Kidney (tissue), 14 donors: ENCODE results near the gene ARHGEF26. TPM values are rescaled to one million over a fixed set of nuclear protein-coding genes. Genes with fewer than 3 reads are reported as not detected.

ENCODE experiments used
- DNase-seq, 5 donors: peaks; one replicate each; pipeline ENCODE4 v3.0.0-alpha.2; 2013 to 2020
- FAIRE-seq: peaks from 2 replicates; lab custom pipeline; 2012; peaks lifted over from hg19 to GRCh38; lab: Jason Lieb, UNC
- H3K27ac ChIP-seq, 2 donors: one replicate each; pipeline ENCODE4 v1.7.0; 2013; ENCODE audit warnings: low read depth in 2 of 2, low read length in 2 of 2, inconsistent platforms in 1 of 2
- H3K27me3 ChIP-seq: one replicate; pipeline ENCODE4 v1.7.1; 2013; ENCODE audit warnings: low read length, inconsistent platforms; ENCODE audit not compliant: control insufficient read depth, insufficient read depth
- H3K36me3 ChIP-seq, 3 donors: one replicate each; pipeline versions ENCODE4 v1.7.0 to v1.7.1; 2013; ENCODE audit warnings: low read length in 3 of 3, control low read depth in 1 of 3, inconsistent platforms in 1 of 3; ENCODE audit not compliant: insufficient read depth in 3 of 3, control insufficient read depth in 2 of 3
- H3K4me1 ChIP-seq, 3 donors: one replicate each; pipeline versions ENCODE4 v1.7.0 to v1.7.1; 2013; ENCODE audit warnings: low read length in 3 of 3, inconsistent platforms in 1 of 3, low read depth in 1 of 3; ENCODE audit not compliant: control insufficient read depth in 2 of 3, insufficient read depth in 2 of 3
- H3K4me3 ChIP-seq, 3 donors: one replicate each; pipeline versions ENCODE4 v1.7.0 to v1.8.1; 2013; ENCODE audit warnings: low read length in 3 of 3, control low read depth in 1 of 3, inconsistent platforms in 1 of 3
- H3K9ac ChIP-seq, 3 donors: one replicate each; pipeline versions ENCODE4 v1.7.0 to v1.7.1; 2013; ENCODE audit warnings: low read length in 3 of 3, control low read depth in 1 of 3, inconsistent platforms in 1 of 3
- H3K9me3 ChIP-seq, 3 donors: one replicate each; pipeline versions ENCODE4 v1.7.0 to v1.7.1; 2013; ENCODE audit warnings: low read length in 3 of 3, control low read depth in 1 of 3, inconsistent platforms in 1 of 3; ENCODE audit not compliant: control insufficient read depth in 2 of 3, insufficient read depth in 1 of 3
- CTCF ChIP-seq: IDR thresholded peaks from 3 replicates; pipeline ENCODE4 v1.5.1; 2012; ENCODE audit warnings: mild to moderate bottlenecking, moderate library complexity, borderline replicate concordance; ENCODE audit not compliant: insufficient read depth; ENCODE audit errors: extremely low read depth
- intact Hi-C: fragments of 100-400 bp; cut with DNase I; formaldehyde crosslinking; loops from one replicate; pipeline ENCODE4 v1.11.1; 2022
- polyA plus RNA-seq: library from polyadenylated mRNA; stranded (reverse); fragments of 350-450 nt; fragmentation: Illumina TruSeq; extraction: RNeasy Lipid Tissue Mini Kit (QIAGEN cat#74804); gene quantifications from one replicate; pipeline ENCODE4 v1.2.3, GENCODE V29; 2014; ENCODE audit warnings: low read depth, low replicate concordance; ENCODE audit not compliant: insufficient read depth
- total RNA-seq: library from RNA; stranded (reverse); fragmentation: NEBNext Ultra II Directional; extraction: Animal tissue kit (Norgen Biotek cat#: 25700); gene quantifications from one replicate; pipeline ENCODE4 v1.2.1, GENCODE V29; 2021
- donor health status: control.
- donor health status: control.
- donor health status: control.
- donor health status: control.
- donor health status: control.
- donor health status: DM: yes; HTN: yes; CAD: no.
- donor health status: Normal renal cell carcinoma (clear cell type).

The ARHGEF26 gene
- total and polyA plus RNA-seq, 2 donors from 2014 or later = 3.9 to 4.8 TPM

- intact Hi-C loops = no loop called here
- FAIRE-seq (no peak), DNase-seq (no peak)
- H3K9me3 ChIP-seq = no peaks in the 10 kb centered on the region
- H3K36me3 ChIP-seq = no peaks in the 10 kb centered on the region
- TF ChIP-seq CTCF = no peak
- H3K27ac ChIP-seq = no peak overlapping the region
- no peak overlapping the region for H3K9ac ChIP-seq
- no peaks in the 10 kb centered on the region for H3K4me1 ChIP-seq
- H3K27me3 ChIP-seq = no peaks in the 10 kb centered on the region
- H3K4me3 ChIP-seq = no peak overlapping the region
Observed at GRCh38 chr3:154169796-154170110, 48.6 kb downstream of the ARHGEF26 start.

GRCh38 chr3:154170300-154170699 lies 49.1 kb downstream of the ARHGEF26 start:
- Histone ChIP-seq H3K4me3 (no peak overlapping the region), H3K4me1 (no peaks in the 10 kb centered on the region), H3K9me3 (no peaks in the 10 kb centered on the region), H3K9ac (no peak overlapping the region), H3K27me3 (no peaks in the 10 kb centered on the region), H3K36me3 (no peaks in the 10 kb centered on the region), H3K27ac (no peak overlapping the region)
- FAIRE-seq (no peak), DNase-seq (no peak)
- intact Hi-C loops = no loop called here
- TF ChIP-seq CTCF = no peak

- H3K27ac ChIP-seq = no peak overlapping the region
- TF ChIP-seq CTCF = no peak
- no peak overlapping the region for H3K9ac ChIP-seq
- H3K36me3 ChIP-seq = no peaks in the 10 kb centered on the region
- intact Hi-C loops = no loop called here
- DNase-seq = no peak
- no peaks in the 10 kb centered on the region for H3K27me3 ChIP-seq
- no peaks in the 10 kb centered on the region for H3K9me3 ChIP-seq
- no peaks in the 10 kb centered on the region for H3K4me1 ChIP-seq
- FAIRE-seq = no peak
- H3K4me3 ChIP-seq = no peak overlapping the region
Observed at GRCh38 chr3:154175041-154175440, 53.9 kb downstream of the ARHGEF26 start.

- FAIRE-seq (no peak), DNase-seq (peak in 1 of 5 donors; percentile 35)
- no peak overlapping the region for H3K4me3 ChIP-seq
Observed at GRCh38 chr3:154176036-154176435, 54.8 kb downstream of the ARHGEF26 start.

More at GRCh38 chr3:154176036-154176435, 54.8 kb downstream of the ARHGEF26 start:
- no peaks in the 10 kb centered on the region for H3K36me3 ChIP-seq
- no peak overlapping the region for H3K27ac ChIP-seq
- H3K9ac ChIP-seq = no peak overlapping the region
- intact Hi-C loops = no loop called here
- no peaks in the 10 kb centered on the region for H3K4me1 ChIP-seq
- no peaks in the 10 kb centered on the region for H3K27me3 ChIP-seq
- no peak for TF ChIP-seq CTCF
- H3K9me3 ChIP-seq = no peaks in the 10 kb centered on the region
